Left renal cortex interstitium (tissue), 4 donors: ENCODE results near the gene KAZN. TPM values are rescaled to one million over a fixed set of nuclear protein-coding genes. Genes with fewer than 3 reads are reported as not detected.

Source experiments
- DNase-seq, 4 donors: peaks; one replicate each; pipeline ENCODE4 v3.0.0-alpha.2; 2013; ENCODE audit warnings: low read depth in 4 of 4, low spot score in 2 of 4, missing footprints in 1 of 4
- polyA plus RNA-seq, 4 donors: library from polyadenylated mRNA; unstranded; fragments of 120-200 nt; gene quantifications; one replicate each; pipeline ENCODE4 v1.2.1, GENCODE V29; 2013; ENCODE audit not compliant: insufficient read length in 4 of 4

Gene KAZN
- polyA plus RNA-seq, 4 donors = 33.0 to 47.4 (median 37.7) TPM

GRCh38 chr1:14666373-14666772 lies 67.9 kb downstream of the KAZN start:
- DNase-seq = no peak

DNA sequence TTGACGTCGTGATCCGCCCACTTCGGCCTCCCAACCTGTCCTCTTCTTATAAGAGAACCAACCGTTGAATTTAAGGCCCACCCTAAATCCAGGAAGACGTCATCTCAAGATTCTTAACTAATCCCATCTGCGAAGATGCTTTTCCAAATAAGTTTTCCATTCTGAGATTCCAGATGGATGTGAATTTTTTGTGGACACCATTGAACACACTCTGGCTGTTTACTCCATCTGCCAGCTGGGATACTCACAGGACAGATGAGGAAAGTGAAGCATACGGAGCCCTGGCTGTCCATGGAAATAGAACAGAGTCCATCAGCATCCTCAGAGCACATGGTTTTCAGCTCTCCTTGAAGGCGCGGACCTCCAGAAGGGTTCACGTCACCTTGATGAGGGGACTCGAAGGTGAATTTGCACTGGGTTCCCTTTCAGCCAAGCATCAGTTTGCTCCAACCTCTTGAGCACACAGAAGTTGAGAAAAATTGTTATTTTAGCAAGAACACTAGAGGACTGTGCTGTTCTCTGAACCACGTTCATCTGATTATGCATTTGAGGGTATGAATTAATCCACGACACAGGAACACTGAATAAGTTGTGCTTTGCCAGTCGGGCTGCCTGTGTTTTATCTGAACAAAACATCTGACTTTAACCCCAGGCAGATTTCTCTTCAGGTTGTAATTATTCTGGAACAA lies 68.6 kb downstream of the KAZN start:
- no peak for DNase-seq

GRCh38 chr1:14667651-14667984 lies 69.1 kb downstream of the KAZN start:
- DNase-seq = no peak

DNA sequence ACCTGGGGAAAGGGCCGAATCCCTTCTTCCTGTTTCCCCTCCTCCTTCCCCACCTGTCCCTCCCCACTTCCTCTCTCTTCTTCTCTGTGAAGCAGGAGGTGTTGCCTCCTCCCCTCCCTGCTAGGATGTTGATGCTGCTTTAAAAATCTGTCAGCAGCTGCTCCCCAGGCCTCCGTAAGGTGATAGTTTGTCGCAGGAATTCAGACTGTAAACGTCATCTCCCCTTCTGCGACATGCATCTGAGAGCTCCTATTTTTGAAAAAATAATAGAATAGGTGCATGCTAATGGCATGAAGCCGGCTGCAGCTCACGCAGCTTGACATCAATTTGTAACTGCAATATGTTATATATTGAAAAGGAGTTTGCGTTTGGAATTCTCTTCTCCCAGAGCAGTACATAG lies 70.1 kb downstream of the KAZN start:
- no peak for DNase-seq

DNA sequence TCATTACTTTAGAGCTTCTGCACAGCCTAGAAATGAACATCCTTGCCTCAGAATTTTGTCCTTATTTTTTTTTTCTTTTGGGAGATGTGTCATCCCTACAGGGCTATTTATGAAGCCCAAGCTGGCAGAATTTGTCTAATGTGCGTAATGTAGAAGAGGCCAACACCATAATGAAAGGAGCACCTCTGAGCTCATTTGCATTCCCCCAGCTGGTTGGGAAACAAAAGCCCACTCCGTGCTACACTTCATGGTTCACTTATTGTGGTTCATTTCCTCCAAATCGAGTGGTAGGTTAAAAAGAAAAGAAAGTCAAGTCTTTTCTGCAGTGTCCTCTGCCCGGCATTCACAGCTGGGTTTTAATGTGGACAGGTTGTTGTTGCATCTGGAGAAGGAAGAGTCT lies 73.5 kb downstream of the KAZN start:
- DNase-seq = no peak

DNA sequence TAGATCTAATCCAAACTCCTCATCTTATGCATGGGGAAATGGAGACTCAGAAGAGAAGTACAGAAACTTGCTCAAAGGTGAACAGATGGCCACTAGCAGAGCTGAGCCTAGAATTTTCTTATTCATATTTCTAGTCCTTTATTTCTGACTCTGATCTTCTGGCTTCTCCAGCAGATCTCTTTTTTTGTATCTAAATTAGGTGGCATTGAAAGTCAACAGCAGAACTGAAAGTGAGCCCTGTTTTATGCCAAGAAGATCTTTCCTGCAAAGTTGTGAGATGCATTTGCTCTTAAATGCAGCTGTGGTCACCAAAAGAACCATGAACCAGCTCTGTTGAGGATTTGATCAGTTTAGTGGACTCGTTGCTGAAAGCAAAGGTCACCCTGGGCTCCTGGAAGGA lies 75.5 kb downstream of the KAZN start:
- DNase-seq = no peak

DNA sequence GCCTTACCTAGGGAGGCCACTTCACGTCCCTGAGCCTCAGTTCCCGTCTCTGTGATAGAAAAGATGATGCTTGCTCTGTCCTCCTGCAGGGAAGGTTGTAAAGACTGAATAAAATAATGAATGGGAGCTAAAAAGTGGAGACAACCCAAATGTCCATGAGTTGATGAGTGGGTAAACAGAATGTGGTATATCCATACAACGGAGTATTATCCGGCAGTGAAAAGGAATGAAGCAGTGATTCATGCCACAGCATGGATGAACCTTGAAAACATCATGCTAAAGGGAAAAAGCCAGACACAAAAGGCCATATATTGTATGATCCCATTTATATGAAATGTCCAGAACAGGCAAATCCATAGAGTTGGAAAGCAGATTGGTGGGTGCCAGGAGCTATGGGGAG lies 77.9 kb downstream of the KAZN start:
- no peak for DNase-seq

DNA sequence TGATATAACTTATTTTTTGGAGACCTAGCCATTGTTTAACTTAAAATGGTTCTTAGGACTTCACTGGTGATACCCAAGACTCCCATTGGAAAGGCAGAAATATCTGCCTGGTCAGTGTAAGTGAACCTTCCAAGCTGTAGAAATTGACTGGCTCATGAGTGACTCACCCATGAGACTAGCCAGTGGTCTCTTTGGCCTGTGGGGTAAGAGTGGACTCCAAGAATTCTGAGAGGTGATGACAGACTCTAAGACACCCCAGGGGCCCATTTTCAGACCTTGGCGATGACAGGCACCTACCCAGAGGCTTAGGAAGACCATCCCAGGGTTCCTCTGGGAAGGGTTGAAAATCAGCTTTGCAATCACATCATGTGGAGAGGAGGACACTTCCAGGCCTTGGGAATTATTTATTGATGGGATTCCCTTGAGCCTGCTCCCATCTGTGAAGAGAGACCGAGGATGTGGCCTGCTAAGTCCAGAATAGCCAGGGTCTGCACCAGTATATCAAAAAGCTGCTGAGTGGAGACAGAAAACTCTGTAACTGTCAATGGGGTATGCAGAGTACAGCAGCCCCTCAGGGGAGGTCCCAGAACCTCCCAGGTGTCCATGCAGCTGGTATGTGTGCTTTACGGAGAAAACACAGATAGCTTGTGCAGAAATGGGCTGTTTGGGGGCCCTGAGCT lies 78.9 kb downstream of the KAZN start:
- DNase-seq = no peak

DNA sequence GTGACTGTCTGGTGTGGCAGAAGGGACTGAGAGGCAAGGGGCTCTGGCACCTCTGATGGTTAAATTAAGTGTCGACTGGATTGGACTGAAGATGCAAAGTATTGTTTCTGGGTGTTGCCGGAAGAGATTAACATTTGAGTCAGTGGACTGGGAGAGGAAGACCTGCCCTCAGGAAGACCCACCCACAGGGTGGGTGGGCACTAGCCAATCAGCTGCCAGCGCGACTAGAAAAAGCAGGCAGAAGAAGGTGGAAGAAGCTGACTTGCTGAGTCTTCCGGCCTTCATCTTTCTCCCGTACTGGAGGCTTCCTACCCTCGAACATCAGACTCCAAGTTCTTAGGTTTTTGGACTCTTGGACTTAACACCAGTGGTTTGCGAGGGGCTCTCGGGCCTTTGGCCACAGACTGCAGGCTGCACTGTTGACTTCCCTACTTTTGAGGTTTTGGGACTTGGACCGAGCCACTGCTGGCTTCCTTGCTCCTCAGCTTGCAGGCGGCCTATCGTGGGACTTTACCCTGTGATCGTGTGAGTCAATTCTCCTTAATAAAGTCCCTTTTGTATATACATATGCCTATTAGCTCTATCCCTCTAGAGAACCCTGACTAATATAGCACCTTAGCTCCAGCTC lies 79.6 kb downstream of the KAZN start:
- DNase-seq = no peak

DNA sequence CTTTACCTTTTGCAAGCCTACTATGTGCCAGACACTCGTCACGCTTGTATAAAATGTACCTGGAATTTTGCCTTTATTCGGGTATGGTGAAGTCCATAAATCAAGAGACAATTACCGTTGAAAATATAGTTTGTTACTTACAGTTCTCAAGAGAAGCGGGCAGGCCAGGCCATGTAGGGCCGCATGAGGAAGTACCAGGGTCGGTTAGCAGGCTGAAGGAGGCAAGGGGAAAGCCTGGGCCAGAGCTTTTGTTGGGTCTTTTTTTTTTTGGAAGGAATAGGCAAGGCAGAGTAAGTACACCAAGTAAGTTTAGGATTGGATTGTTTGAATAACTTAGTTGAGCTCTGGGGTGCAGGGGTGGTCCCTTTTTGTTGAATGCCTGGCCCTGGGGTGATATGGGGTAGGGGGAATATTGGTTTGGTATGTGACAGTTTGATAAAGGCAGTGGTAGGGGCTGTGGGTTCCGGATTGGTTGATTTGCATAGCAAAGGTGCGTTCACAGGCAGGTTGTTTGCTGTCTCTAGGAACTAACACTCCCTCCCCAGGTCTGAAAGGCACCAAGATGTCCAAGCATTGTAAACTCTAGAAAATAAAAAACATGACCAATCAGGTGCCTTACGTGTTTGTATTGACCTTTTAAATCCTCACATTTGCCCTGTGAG lies 80.7 kb downstream of the KAZN start:
- DNase-seq = no peak

DNA sequence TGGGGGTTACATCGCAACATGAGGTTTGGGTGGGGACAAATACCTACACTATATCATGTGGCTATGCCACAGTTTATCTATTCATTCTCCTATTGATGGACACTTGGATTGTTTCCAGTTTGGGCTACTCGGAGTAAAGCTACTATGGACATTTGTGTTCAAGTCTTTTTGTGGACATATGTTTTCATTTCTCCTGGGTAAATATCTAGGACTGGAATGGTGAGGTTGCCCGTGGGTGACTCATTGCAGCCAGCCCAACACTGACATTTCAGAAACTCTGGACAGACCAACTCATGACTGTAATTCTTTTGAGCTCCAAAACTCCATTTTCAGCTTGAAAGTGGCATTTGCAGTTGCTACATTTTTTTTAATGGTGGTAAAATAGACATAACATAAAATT lies 82.7 kb downstream of the KAZN start:
- no peak for DNase-seq

DNA sequence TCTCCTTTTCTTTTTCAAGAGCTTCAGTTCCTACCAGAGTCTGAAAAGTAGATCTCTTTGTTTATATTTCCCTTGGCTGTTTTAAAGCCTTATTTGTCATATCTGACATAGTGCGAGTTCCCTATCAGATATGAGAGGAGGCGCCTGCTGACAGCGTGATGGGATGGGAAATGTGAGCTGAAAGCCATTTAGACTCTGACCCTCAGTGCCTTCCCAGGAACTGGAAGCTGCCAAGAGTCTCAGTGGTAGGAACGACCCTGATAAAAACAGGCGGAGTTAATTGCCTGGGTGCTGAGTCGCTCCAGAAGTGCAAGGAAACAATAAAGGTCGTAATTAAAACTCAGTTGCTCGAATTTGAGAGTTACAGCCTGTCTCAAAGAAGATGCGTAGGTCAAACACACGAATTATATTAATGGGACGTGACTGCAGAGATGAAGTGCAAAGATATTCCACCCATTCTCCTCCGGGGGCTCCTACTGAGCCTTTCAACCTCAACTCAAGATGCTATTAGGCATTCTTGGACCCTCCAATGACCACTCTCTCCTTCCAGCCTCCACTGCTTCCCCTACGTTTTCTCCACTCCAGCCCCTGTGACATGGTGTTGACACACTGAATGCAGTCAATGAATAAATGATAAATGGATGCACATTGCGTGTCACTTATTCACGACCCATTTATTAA lies 84.6 kb downstream of the KAZN start:
- DNase-seq = peak in 1 of 4 donors; percentile 28

DNA sequence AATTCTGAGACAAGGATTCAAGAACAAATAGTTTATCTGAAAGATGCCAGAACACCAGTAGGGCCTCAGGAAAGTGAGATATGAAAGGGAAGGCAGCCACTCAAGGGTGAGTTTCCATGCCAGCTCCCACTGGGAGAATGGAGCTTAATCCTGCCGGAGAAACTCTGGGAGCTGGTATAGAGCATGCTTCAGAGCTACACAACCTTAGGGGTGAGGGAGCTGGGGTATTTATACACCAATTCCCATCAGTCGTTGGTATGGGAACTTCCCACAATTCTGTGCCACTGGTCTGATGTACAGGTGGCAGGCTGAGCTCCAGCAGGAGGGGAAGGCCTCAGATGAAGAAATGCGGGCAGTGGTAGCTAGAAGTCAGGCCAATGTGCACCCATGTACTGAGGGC lies 86.6 kb downstream of the KAZN start:
- no peak for DNase-seq

- no peak for DNase-seq
Observed at GRCh38 chr1:14686701-14687100, 88.2 kb downstream of the KAZN start.

GRCh38 chr1:14687147-14687546 lies 88.7 kb downstream of the KAZN start:
- no peak for DNase-seq

- DNase-seq = no peak
Observed at GRCh38 chr1:14689996-14690615, 91.6 kb downstream of the KAZN start.

GRCh38 chr1:14693949-14694348 lies 95.5 kb downstream of the KAZN start:
- peak in 1 of 4 donors; percentile 37 for DNase-seq

- DNase-seq = no peak
Observed at GRCh38 chr1:14694589-14694988, 96.1 kb downstream of the KAZN start.

DNA sequence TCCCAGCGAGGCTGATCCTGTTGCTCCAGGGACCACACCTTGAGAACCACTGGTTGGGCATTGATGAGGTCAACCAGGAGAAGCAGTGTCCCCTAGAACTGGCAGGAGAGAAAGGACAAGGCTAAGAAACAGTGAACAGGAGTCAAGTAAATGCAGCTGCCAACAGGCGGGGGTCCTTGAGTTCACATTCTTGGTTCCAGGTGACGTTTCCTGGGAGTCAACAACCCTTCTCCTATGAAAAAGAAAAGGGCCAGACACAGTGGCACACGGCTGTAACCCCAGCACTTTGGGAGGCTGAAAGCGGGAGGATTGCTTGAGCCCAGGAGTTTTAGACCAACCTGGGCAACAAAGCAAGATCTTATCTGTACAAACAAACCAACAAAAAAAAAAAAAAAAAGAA lies 98.3 kb downstream of the KAZN start:
- no peak for DNase-seq

GRCh38 chr1:14697353-14697752 lies 98.9 kb downstream of the KAZN start:
- DNase-seq = peak in 1 of 4 donors; percentile 44

- no peak for DNase-seq
Observed at GRCh38 chr1:14698314-14698713, 99.8 kb downstream of the KAZN start.
